Smooth muscle cell (in vitro differentiated cells): ENCODE data around the gene MCCC2. TPM values are rescaled to one million over a fixed set of nuclear protein-coding genes. Genes with fewer than 3 reads are reported as not detected.

Source experiments
- DNase-seq: peaks from one replicate; lab custom pipeline; 2025; ENCODE audit not compliant: unreplicated experiment; lab: John Stamatoyannopoulos, UW
- H2AFZ ChIP-seq: fragments of 200-600 bp; sonication (generic); 2 replicates; pipeline ENCODE4 v1.6.0; 2016; ENCODE audit warnings: antibody characterized with exemption, low read depth, mild to moderate bottlenecking
- H3F3A ChIP-seq: fragments of 200-600 bp; sonication (generic); 2 replicates; pipeline ENCODE4 v1.6.0; 2017; ENCODE audit warnings: antibody characterized with exemption, low read depth
- H3K27ac ChIP-seq: fragments of 200-600 bp; sonication (generic); 2 replicates; pipeline ENCODE4 v1.5.1; 2016; ENCODE audit warnings: low read depth, mild to moderate bottlenecking
- H3K27me3 ChIP-seq: fragments of 200-600 bp; sonication (generic); 2 replicates; pipeline ENCODE4 v1.6.1; 2016; ENCODE audit warnings: low read depth, mild to moderate bottlenecking
- H3K36me3 ChIP-seq: fragments of 200-600 bp; sonication (generic); 2 replicates; pipeline ENCODE4 v1.5.1; 2016; ENCODE audit warnings: low read depth
- H3K4me1 ChIP-seq: fragments of 200-600 bp; sonication (generic); 2 replicates; pipeline ENCODE4 v1.5.1; 2016; ENCODE audit warnings: low read depth
- H3K4me2 ChIP-seq: fragments of 200-600 bp; sonication (generic); 2 replicates; pipeline ENCODE4 v1.6.0; 2016; ENCODE audit warnings: mild to moderate bottlenecking
- H3K4me3 ChIP-seq: fragments of 200-600 bp; sonication (generic); 2 replicates; pipeline ENCODE4 v1.5.1; 2016; ENCODE audit warnings: mild to moderate bottlenecking
- H3K79me2 ChIP-seq: fragments of 200-600 bp; sonication (generic); 2 replicates; pipeline ENCODE4 v1.6.0; 2016; ENCODE audit warnings: low read depth, mild to moderate bottlenecking
- H3K9ac ChIP-seq: fragments of 200-600 bp; sonication (generic); 2 replicates; pipeline ENCODE4 v1.6.0; 2016; ENCODE audit warnings: low read depth
- H3K9me3 ChIP-seq: fragments of 200-600 bp; sonication (generic); replicated peaks from 2 replicates; pipeline ENCODE4 v1.5.1; 2016; ENCODE audit warnings: low read depth
- H4K20me1 ChIP-seq: fragments of 200-600 bp; sonication (generic); 2 replicates; pipeline ENCODE4 v1.6.0; 2016; ENCODE audit warnings: low read depth
- WGBS: methylation state at CpG from one replicate; pipeline ENCODE4 v1.1.7; 2016; ENCODE audit warnings: low lambda C conversion rate; 5-methylcytosine and 5-hydroxymethylcytosine counted together
- polyA plus RNA-seq: library from polyadenylated mRNA; unstranded; fragments of >200 nt; fragmentation: Nextera tagmentation; extraction: Ambion mirVana; gene quantifications from 2 replicates; pipeline ENCODE4 v1.2.1, GENCODE V29; 2016
- total RNA-seq: library from RNA; depleted of rRNA; stranded (reverse); fragments of >200 nt; gene quantifications from 2 replicates; pipeline ENCODE4 v1.2.3, GENCODE V29; 2014
- TF ChIP-seq, protein P1 (sequence below): fragments of 200-600 bp; sonication (generic); IDR thresholded peaks from 2 replicates; pipeline ENCODE4 v1.5.1; 2017; ENCODE audit warnings: borderline replicate concordance, mild to moderate bottlenecking, antibody characterized with exemption; ENCODE audit not compliant: insufficient read depth, poor library complexity, severe bottlenecking

The MCCC2 gene
- total and polyA plus RNA-seq, 2 experiments from 2014 or later, result 5.5 to 9.7 TPM

DNA sequence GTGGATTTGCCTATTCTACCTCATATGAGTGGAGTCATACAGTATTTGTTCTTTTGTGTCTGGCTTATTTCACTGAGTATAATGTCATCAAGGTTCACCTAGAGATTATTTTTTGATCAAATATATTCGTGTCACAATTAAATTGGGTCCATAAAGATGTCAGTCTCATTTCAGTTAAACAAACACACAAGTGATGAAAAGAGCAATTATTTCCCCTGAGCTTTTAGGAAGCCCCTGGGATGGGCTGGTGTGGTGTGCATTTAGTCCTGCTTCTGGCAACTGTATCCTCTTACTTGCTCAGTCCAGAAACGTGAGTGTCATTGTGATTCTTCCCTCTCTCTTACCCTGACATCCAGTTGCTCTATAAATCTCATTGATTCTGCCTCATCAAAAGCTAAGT is 79.2 kb downstream of the MCCC2 start:
- H3K4me1 ChIP-seq, result no peaks in the 10 kb centered on the region
- no peak for DNase-seq
- 66% methylated on average over 2 of the region's 2 CpGs for WGBS
- no peak overlapping the region for H3K27ac ChIP-seq
- H2AFZ ChIP-seq, result no peak overlapping the region
- H3K4me2 ChIP-seq, result no peak overlapping the region
- H3K9ac ChIP-seq, result no peak overlapping the region
- no peaks in the 10 kb centered on the region for H3K9me3 ChIP-seq
- no peaks in the 10 kb centered on the region for H3K79me2 ChIP-seq
- no peaks in the 10 kb centered on the region for H3K36me3 ChIP-seq
- no peak overlapping the region for H3K4me3 ChIP-seq
- no peaks in the 10 kb centered on the region for H3F3A ChIP-seq
- H4K20me1 ChIP-seq, result no peaks in the 10 kb centered on the region
- H3K27me3 ChIP-seq, result no peaks in the 10 kb centered on the region
- TF ChIP-seq, protein P1, sequence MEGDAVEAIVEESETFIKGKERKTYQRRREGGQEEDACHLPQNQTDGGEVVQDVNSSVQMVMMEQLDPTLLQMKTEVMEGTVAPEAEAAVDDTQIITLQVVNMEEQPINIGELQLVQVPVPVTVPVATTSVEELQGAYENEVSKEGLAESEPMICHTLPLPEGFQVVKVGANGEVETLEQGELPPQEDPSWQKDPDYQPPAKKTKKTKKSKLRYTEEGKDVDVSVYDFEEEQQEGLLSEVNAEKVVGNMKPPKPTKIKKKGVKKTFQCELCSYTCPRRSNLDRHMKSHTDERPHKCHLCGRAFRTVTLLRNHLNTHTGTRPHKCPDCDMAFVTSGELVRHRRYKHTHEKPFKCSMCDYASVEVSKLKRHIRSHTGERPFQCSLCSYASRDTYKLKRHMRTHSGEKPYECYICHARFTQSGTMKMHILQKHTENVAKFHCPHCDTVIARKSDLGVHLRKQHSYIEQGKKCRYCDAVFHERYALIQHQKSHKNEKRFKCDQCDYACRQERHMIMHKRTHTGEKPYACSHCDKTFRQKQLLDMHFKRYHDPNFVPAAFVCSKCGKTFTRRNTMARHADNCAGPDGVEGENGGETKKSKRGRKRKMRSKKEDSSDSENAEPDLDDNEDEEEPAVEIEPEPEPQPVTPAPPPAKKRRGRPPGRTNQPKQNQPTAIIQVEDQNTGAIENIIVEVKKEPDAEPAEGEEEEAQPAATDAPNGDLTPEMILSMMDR, result no peak

DNA sequence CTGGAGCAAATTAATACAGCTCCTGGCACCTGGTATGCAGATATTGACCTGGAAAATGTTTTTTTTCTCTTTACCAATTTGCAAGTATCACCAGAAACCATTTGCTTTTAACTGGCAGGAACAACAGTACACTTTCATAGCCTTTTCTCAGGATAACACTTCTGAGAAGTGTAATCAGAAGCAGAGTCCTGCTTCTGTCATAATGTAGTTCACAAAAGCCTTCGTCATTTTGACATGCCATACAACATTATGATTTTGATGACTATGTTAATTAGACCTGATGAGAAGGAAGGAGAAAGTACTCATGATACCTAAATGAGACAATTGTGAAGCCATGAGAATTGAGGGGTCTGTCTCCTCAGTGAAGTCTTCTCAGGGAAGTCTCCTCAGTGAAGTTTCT is 90.8 kb downstream of the MCCC2 start:
- no peak overlapping the region for H3K4me2 ChIP-seq
- H3K79me2 ChIP-seq, result no peaks in the 10 kb centered on the region
- H3K36me3 ChIP-seq, result no peaks in the 10 kb centered on the region
- H3K9ac ChIP-seq, result no peak overlapping the region
- H3K4me3 ChIP-seq, result no peak overlapping the region
- DNase-seq, result no peak
- H3K27me3 ChIP-seq, result peaks cover 21% of the 10 kb centered on the region
- TF ChIP-seq, protein P1, result no peak
- H3K27ac ChIP-seq, result no peak overlapping the region
- WGBS, result 87% methylated on average over 1 of the region's 1 CpG
- H3F3A ChIP-seq, result no peaks in the 10 kb centered on the region
- H3K9me3 ChIP-seq, result no peaks in the 10 kb centered on the region
- H4K20me1 ChIP-seq, result no peaks in the 10 kb centered on the region
- H3K4me1 ChIP-seq, result no peaks in the 10 kb centered on the region
- H2AFZ ChIP-seq, result no peak overlapping the region

DNA sequence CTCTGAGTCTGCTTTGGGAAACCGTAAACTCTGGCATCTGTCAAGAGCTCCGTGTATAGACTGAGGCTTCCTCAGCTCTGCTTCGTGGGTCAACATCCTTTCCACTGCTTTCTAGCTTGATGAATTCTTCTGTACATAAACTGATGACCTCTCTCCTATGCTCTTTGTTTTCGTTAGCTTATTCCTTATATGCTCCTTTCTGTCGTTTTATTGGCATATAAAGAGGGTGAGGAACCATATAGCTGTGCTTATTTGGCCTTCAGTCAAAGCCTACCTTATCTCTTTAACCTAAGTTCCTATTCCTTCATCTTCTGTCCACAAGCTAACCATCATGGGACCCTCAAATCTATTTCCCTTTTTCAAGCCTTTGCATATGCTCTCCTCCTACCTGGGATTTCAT is 92.6 kb downstream of the MCCC2 start:
- peaks cover 21% of the 10 kb centered on the region for H3K27me3 ChIP-seq

DNA sequence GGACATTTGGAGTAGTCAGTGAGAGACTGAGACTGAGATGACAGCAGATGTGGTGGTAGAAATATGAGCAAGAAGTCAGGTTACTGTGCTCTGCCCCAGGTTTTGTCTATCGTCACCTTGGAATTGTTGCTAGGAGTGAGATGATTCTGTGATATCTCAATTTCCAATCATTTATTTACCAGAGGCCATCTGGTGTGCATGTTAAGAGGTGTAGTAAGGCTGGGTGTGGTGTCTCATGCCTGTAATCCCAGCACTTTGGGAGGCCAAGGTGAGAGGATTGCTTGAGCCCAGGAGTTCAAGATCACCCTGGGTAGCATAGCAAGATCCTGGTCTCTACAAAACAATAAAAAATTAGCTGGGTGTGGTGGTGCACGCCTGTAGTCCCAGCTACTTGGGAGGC is 93.4 kb downstream of the MCCC2 start:
- peaks cover 21% of the 10 kb centered on the region for H3K27me3 ChIP-seq
- no peak overlapping the region for H2AFZ ChIP-seq
- H3K4me1 ChIP-seq, result no peaks in the 10 kb centered on the region
- H4K20me1 ChIP-seq, result no peaks in the 10 kb centered on the region
- no peaks in the 10 kb centered on the region for H3K9me3 ChIP-seq
- H3K4me2 ChIP-seq, result no peak overlapping the region
- WGBS, result 96% methylated on average over 2 of the region's 2 CpGs
- no peaks in the 10 kb centered on the region for H3F3A ChIP-seq
- TF ChIP-seq, protein P1, result no peak
- H3K9ac ChIP-seq, result no peak overlapping the region
- no peaks in the 10 kb centered on the region for H3K36me3 ChIP-seq
- H3K4me3 ChIP-seq, result no peak overlapping the region
- H3K79me2 ChIP-seq, result no peaks in the 10 kb centered on the region
- no peak overlapping the region for H3K27ac ChIP-seq
- DNase-seq, result no peak

More for the DNA sequence above, 92.6 kb downstream of the MCCC2 start:
- H3K4me3 ChIP-seq, result no peak overlapping the region
- H3K4me1 ChIP-seq, result no peaks in the 10 kb centered on the region
- H4K20me1 ChIP-seq, result no peaks in the 10 kb centered on the region
- H3K9me3 ChIP-seq, result no peaks in the 10 kb centered on the region
- no peaks in the 10 kb centered on the region for H3F3A ChIP-seq
- 84% methylated on average over 5 of the region's 5 CpGs for whole genome bisulfite sequencing
- H3K4me2 ChIP-seq, result no peak overlapping the region
- H3K36me3 ChIP-seq, result no peaks in the 10 kb centered on the region
- no peak overlapping the region for H2AFZ ChIP-seq
- H3K9ac ChIP-seq, result no peak overlapping the region
- H3K79me2 ChIP-seq, result no peaks in the 10 kb centered on the region
- no peak overlapping the region for H3K27ac ChIP-seq
- TF ChIP-seq, protein P1, result no peak
- no peak for DNase-seq
